A549 (cell line): Measurements from ENCODE around the gene METTL6. TPM values are rescaled to one million over a fixed set of nuclear protein-coding genes. Genes with fewer than 3 reads are reported as not detected.

ENCODE experiments used
- ATAC-seq, 2 experiments: fragments of 200-7000 bp in 1 of 2; fragments of >200 bp in 1 of 2; cut with Nextera tagmentation in 1 of 2; cut with Tn5 transposase in 1 of 2; 3 replicates each; pipeline versions ENCODE4 v1.8.0 to v1.9.1; 2018 to 2020; ENCODE audit warnings: mild to moderate bottlenecking in 1 of 2, moderate library complexity in 1 of 2
- CTCF ChIA-PET: fragments of 300-600 bp; sonication (Branson Sonifier 250); formaldehyde crosslinking; extraction: SDS; loops from one replicate; lab custom pipeline; 2021; ENCODE audit warnings: antibody characterized with exemption, inconsistent platforms; lab: Yijun Ruan, JAX
- POLR2A ChIA-PET: fragments of 350-600 bp; formaldehyde crosslinking; extraction: SDS; loops from one replicate; lab custom pipeline; 2021; ENCODE audit warnings: antibody characterized with exemption, inconsistent platforms; lab: Yijun Ruan, JAX
- DNase-seq, 2 experiments: peaks; one replicate each; pipeline versions ENCODE4 v3.0.0 to v3.0.0-alpha.2; 2011 to 2016; ENCODE audit warnings: low read depth in 1 of 2, low spot score in 1 of 2
- FAIRE-seq: peaks from 2 replicates; lab custom pipeline; 2011; peaks lifted over from hg19 to GRCh38; lab: Jason Lieb, UNC
- H3K27ac ChIP-seq, 2 experiments: fragments of >200 bp; sonication (Bioruptor Twin); formaldehyde crosslinking; 3 replicates each; pipeline ENCODE4 v1.5.1; 2016 to 2017
- H3K4me1 ChIP-seq: fragments of >200 bp; sonication (Bioruptor Twin); formaldehyde crosslinking; 3 replicates; pipeline ENCODE4 v1.6.1; 2016
- H3K4me2 ChIP-seq: fragments of >200 bp; sonication (Bioruptor Twin); formaldehyde crosslinking; 3 replicates; pipeline ENCODE4 v1.6.1; 2016
- H3K4me3 ChIP-seq: fragments of >200 bp; sonication (Bioruptor Twin); formaldehyde crosslinking; 3 replicates; pipeline ENCODE4 v1.5.1; 2016
- H3K9me3 ChIP-seq: fragments of >200 bp; sonication (Bioruptor Twin); formaldehyde crosslinking; 3 replicates; pipeline ENCODE4 v1.6.1; 2016
- BHLHE40 ChIP-seq: IDR thresholded peaks from 2 replicates; pipeline ENCODE4 v1.6.1; 2012; ENCODE audit warnings: low read depth, low read length, inconsistent platforms
- CBX2 ChIP-seq: fragments of 200-600 bp; sonication (generic); IDR thresholded peaks from 2 replicates; pipeline ENCODE4 v1.6.1; 2016; ENCODE audit warnings: low read depth, mild to moderate bottlenecking, borderline replicate concordance
- CEBPB ChIP-seq, 2 experiments: fragments of >200 bp in 1 of 2; sonication (Bioruptor Twin) in 1 of 2; formaldehyde crosslinking in 1 of 2; IDR thresholded peaks; 2 replicates each; pipeline ENCODE4 v1.6.1; 2012 to 2016
- CHD4 ChIP-seq: fragments of 200-600 bp; sonication (generic); IDR thresholded peaks from 2 replicates; pipeline ENCODE4 v1.6.1; 2016; ENCODE audit warnings: antibody characterized with exemption, mild to moderate bottlenecking, borderline replicate concordance
- E2F6 ChIP-seq: IDR thresholded peaks from 2 replicates; pipeline ENCODE4 v1.6.1; 2012; ENCODE audit warnings: low read depth, borderline replicate concordance
- EHF ChIP-seq: fragments of 250-450 bp; sonication (Bioruptor Pico); IDR thresholded peaks from 2 replicates; pipeline ENCODE4 v1.5.0; 2020; ENCODE audit warnings: mild to moderate bottlenecking
- EHMT2 ChIP-seq: fragments of 200-600 bp; sonication (generic); IDR thresholded peaks from 2 replicates; pipeline ENCODE4 v1.6.1; 2016; ENCODE audit warnings: antibody characterized with exemption, low read depth, mild to moderate bottlenecking, moderate library complexity
- EP300 ChIP-seq, 2 experiments: fragments of >200 bp; sonication (Bioruptor Twin); formaldehyde crosslinking; IDR thresholded peaks; 2 replicates in 1 of 2; 3 replicates in 1 of 2; pipeline ENCODE4 v1.6.1; 2016 to 2017
- FOSL2 ChIP-seq, 2 experiments: fragments of 450-650 bp in 1 of 2; fragments of >200 bp in 1 of 2; sonication (Bioruptor Twin) in 1 of 2; formaldehyde crosslinking; IDR thresholded peaks; 2 replicates each; pipeline versions ENCODE4 v1.5.0 to v1.6.1; 2016 to 2020; ENCODE audit warnings: mild to moderate bottlenecking in 1 of 2, moderate library complexity in 1 of 2
- FOXS1 ChIP-seq: fragments of 250-450 bp; sonication (Bioruptor Pico); IDR thresholded peaks from 2 replicates; pipeline ENCODE4 v1.5.0; 2020; ENCODE audit warnings: mild to moderate bottlenecking, moderate library complexity
- GATA3 ChIP-seq: IDR thresholded peaks from 2 replicates; pipeline ENCODE4 v1.6.1; 2012; ENCODE audit warnings: borderline replicate concordance
- HEYL ChIP-seq: fragments of 250-450 bp; sonication (Bioruptor Pico); IDR thresholded peaks from 2 replicates; pipeline ENCODE4 v1.8.0; 2021; ENCODE audit warnings: mild to moderate bottlenecking, moderate library complexity
- HOXA7 ChIP-seq: fragments of 250-450 bp; sonication (Bioruptor Pico); IDR thresholded peaks from 2 replicates; pipeline ENCODE4 v1.5.0; 2020; ENCODE audit warnings: mild to moderate bottlenecking, moderate library complexity
- HOXB5 ChIP-seq: fragments of 250-450 bp; sonication (Bioruptor Pico); IDR thresholded peaks from 2 replicates; pipeline ENCODE4 v1.5.0; 2020; ENCODE audit warnings: mild to moderate bottlenecking, moderate library complexity
- JUN ChIP-seq, 2 experiments: fragments of >200 bp; sonication (Bioruptor Twin); formaldehyde crosslinking; IDR thresholded peaks; 2 replicates in 1 of 2; 3 replicates in 1 of 2; pipeline ENCODE4 v1.6.1; 2016 to 2017
- MAFK ChIP-seq: fragments of 450-650 bp; IDR thresholded peaks from 2 replicates; pipeline ENCODE4 v1.6.1; 2014; ENCODE audit not compliant: partially characterized antibody
- MYC ChIP-seq: IDR thresholded peaks from 2 replicates; pipeline ENCODE4 v1.6.1; 2012; ENCODE audit warnings: mild to moderate bottlenecking, inconsistent platforms, low read length, improper control_type of control experiment, borderline replicate concordance
- NFE2L2 ChIP-seq: fragments of 150-350 bp; conservative IDR thresholded peaks from 2 replicates; pipeline ENCODE4 v1.6.1; 2014; ENCODE audit warnings: low read length
- NR3C1 ChIP-seq: fragments of >200 bp; sonication (Bioruptor Twin); formaldehyde crosslinking; IDR thresholded peaks from 3 replicates; pipeline ENCODE4 v1.6.1; 2017
- POLR2A ChIP-seq: IDR thresholded peaks from 2 replicates; pipeline ENCODE4 v1.6.1; 2012; ENCODE audit warnings: mild to moderate bottlenecking, low read length
- TP53 ChIP-seq: fragments of 250-450 bp; sonication (Bioruptor Pico); IDR thresholded peaks from 2 replicates; pipeline ENCODE4 v1.5.0; 2021; ENCODE audit warnings: mild to moderate bottlenecking, moderate library complexity
- USF2 ChIP-seq: fragments of 450-650 bp; IDR thresholded peaks from 2 replicates; pipeline ENCODE4 v1.6.1; 2014; ENCODE audit warnings: antibody characterized with exemption
- WGBS: methylation state at CpG from one replicate; pipeline ENCODE4 v1.1.6; 2017; ENCODE audit errors: missing lambda C conversion rate; 5-methylcytosine and 5-hydroxymethylcytosine counted together
- polyA plus RNA-seq, 4 experiments: library from polyadenylated mRNA; depleted of rRNA in 3 of 4; stranded (reverse); fragments of >200 nt; fragmentation: RNase III in 1 of 4; extraction: RNeasy Plus Mini Kit Qiagen cat#74134 plus additional on column Dnase treatment in 1 of 4; gene quantifications; 2 replicates in 3 of 4; 3 replicates in 1 of 4; pipeline ENCODE4 v1.2.3, GENCODE V29; 2011 to 2017
- small RNA-seq, 6 experiments: library from RNA; depleted of rRNA; stranded (forward); fragments of <200 nt; gene quantifications; one replicate each; pipeline ENCODE3, GENCODE V24; 2012

The METTL6 gene
- polyA plus RNA-seq, 2 of the 4 experiments (the other 2 are of a cell fraction) = 29.6 to 42.7 TPM

- no peaks in the 10 kb centered on the region for H3K9me3 ChIP-seq
- H3K4me1 ChIP-seq = peaks cover 6% of the 10 kb centered on the region; the same call in 2 of the 3 replicates
- peak; percentile 34 to 42; a peak in 4 of 6 replicates for ATAC-seq
- 69% methylated on average over 11 of the region's 11 CpGs for WGBS
- H3K4me2 ChIP-seq = no peak overlapping the region
- TF ChIP-seq EP300 (IDR thresholded peaks at IDR 0.05) = no peak
- no peak for TF ChIP-seq POLR2A
- TF ChIP-seq USF2 = no peak
- no peak for TF ChIP-seq NFE2L2
- no peak for TF ChIP-seq NR3C1
- no peak for TF ChIP-seq FOXS1 (CRISPR knock-in tag)
- TF ChIP-seq CBX2 = no peak
- TF ChIP-seq MYC = no peak
- TF ChIP-seq E2F6 = no peak
- TF ChIP-seq EHF (CRISPR knock-in tag) = no peak
- TF ChIP-seq MAFK = no peak
- no peak for TF ChIP-seq HOXB5 (CRISPR knock-in tag)
- TF ChIP-seq JUN (IDR thresholded peaks at IDR 0.05) = no peak
- TF ChIP-seq FOSL2 (IDR thresholded peaks at IDR 0.05) = no peak
- no peak for TF ChIP-seq FOSL2 (CRISPR knock-in tag; IDR thresholded peaks at IDR 0.05)
- no peak for TF ChIP-seq EHMT2
- TF ChIP-seq TP53 (CRISPR knock-in tag) = no peak
- no peak for TF ChIP-seq CHD4
- no peak for TF ChIP-seq HOXA7
- TF ChIP-seq CEBPB (IDR thresholded peaks at IDR 0.05) = no peak
- TF ChIP-seq, all 56 proteins: peak for 0
- H3K27ac ChIP-seq = no peak overlapping the region
- DNase-seq (no peak), FAIRE-seq (no peak)
- no peak overlapping the region for H3K4me3 ChIP-seq
- CTCF ChIA-PET = interaction anchor here (0.5 to 1.5 kb wide), 4 partner anchors 26 to 906 kb away, joined by 3 to 4 read pairs (median 4); no protein-coding TSS in a partner anchor
- POLR2A ChIA-PET = no interaction called here
Observed at GRCh38 chr3:15361494-15362214, 65.7 kb downstream of the METTL6 start.

- no peak overlapping the region for H3K4me3 ChIP-seq
- peaks cover 4% of the 10 kb centered on the region; the same call in 1 of the 3 replicates for H3K4me1 ChIP-seq
- no peak for DNase-seq
- ATAC-seq = no peak
- H3K9me3 ChIP-seq = no peaks in the 10 kb centered on the region
- no peak for FAIRE-seq
- no peak overlapping the region for H3K27ac ChIP-seq
- TF ChIP-seq HOXB5 (CRISPR knock-in tag) = no peak
- TF ChIP-seq TP53 (CRISPR knock-in tag) = no peak
- TF ChIP-seq GATA3 = no peak
- TF ChIP-seq HEYL (CRISPR knock-in tag) = no peak
- no peak for TF ChIP-seq BHLHE40
- ChIA-PET CTCF (interaction anchor here (0.6 kb wide), 1 partner anchor 27 kb away, joined by 3 read pairs; no protein-coding TSS in a partner anchor), POLR2A (no interaction called here)
- 65% methylated on average over 1 of the region's 1 CpG for WGBS
- no peak overlapping the region for H3K4me2 ChIP-seq
Observed at GRCh38 chr3:15360788-15361493, 66.4 kb downstream of the METTL6 start.

Small RNA genes within 50 kb of the gene (small RNA-seq; reads per million reads assigned to genes)
- gene HMGN2P7 (0 reads per million in 6 experiments), gene RNU6-1024P (0 reads per million in 6 experiments)

Other genes starting within 250 kb of the METTL6 start
- 31.1 and 36.8 TPM in 2 replicates for gene CAPN7, start 221.3 kb downstream of the METTL6 start, polyA plus RNA-seq (2011; rRNA removed)
- gene CAPN7, start 221.3 kb downstream of the METTL6 start, polyA plus RNA-seq (2017; fragmentation: RNase III; extraction: RNeasy Plus Mini Kit Qiagen cat#74134 plus additional on column Dnase treatment) = 19.9 to 23.2 TPM (median 21.3 TPM) in 3 replicates
- 12.6 and 16.0 TPM in 2 replicates for gene SH3BP5, start 95.0 kb downstream of the METTL6 start, polyA plus RNA-seq (2011; rRNA removed)
- gene SH3BP5, start 95.0 kb downstream of the METTL6 start, polyA plus RNA-seq (2017; fragmentation: RNase III; extraction: RNeasy Plus Mini Kit Qiagen cat#74134 plus additional on column Dnase treatment) = 10.5 to 11.2 TPM (median 10.9 TPM) in 3 replicates
- 18.6 and 20.7 TPM in 2 replicates for gene EAF1, start 54 bp upstream of the METTL6 start, polyA plus RNA-seq (2011; rRNA removed)
- 12.3 to 13.9 TPM (median 13.6 TPM) in 3 replicates for gene EAF1, start 54 bp upstream of the METTL6 start, polyA plus RNA-seq (2017; fragmentation: RNase III; extraction: RNeasy Plus Mini Kit Qiagen cat#74134 plus additional on column Dnase treatment)
- 1.1 and 1.8 TPM in 2 replicates for gene COLQ, start 94.2 kb upstream of the METTL6 start, polyA plus RNA-seq (2011; rRNA removed)
- gene COLQ, start 94.2 kb upstream of the METTL6 start, polyA plus RNA-seq (2017; fragmentation: RNase III; extraction: RNeasy Plus Mini Kit Qiagen cat#74134 plus additional on column Dnase treatment) = 0.63 to 0.80 TPM (median 0.71 TPM) in 3 replicates
- 51.0 and 69.0 TPM in 2 replicates for gene HACL1, start 174.0 kb upstream of the METTL6 start, polyA plus RNA-seq (2011; rRNA removed)
- gene HACL1, start 174.0 kb upstream of the METTL6 start, polyA plus RNA-seq (2017; fragmentation: RNase III; extraction: RNeasy Plus Mini Kit Qiagen cat#74134 plus additional on column Dnase treatment) = 24.3 to 26.5 TPM (median 26.3 TPM) in 3 replicates
- 17.8 and 23.7 TPM in 2 replicates for gene BTD, start 174.2 kb upstream of the METTL6 start, polyA plus RNA-seq (2011; rRNA removed)
- gene BTD, start 174.2 kb upstream of the METTL6 start, polyA plus RNA-seq (2017; fragmentation: RNase III; extraction: RNeasy Plus Mini Kit Qiagen cat#74134 plus additional on column Dnase treatment) = 13.4 to 17.6 TPM (median 16.5 TPM) in 3 replicates